KMS-11 (cell line): ENCODE measurements around the gene NEDD4L.

Source experiments
- H2AFZ ChIP-seq: fragments of 200-600 bp; sonication (generic); 2 replicates; pipeline ENCODE4 v1.6.1; 2016; ENCODE audit warnings: antibody characterized with exemption, mixed run types, low read depth
- H3K27ac ChIP-seq: fragments of 200-600 bp; sonication (generic); 2 replicates; pipeline ENCODE4 v1.6.1; 2016; ENCODE audit warnings: mild to moderate bottlenecking, mixed run types
- H3K27me3 ChIP-seq: fragments of 200-600 bp; sonication (generic); 2 replicates; pipeline ENCODE4 v1.6.1; 2017; ENCODE audit warnings: mild to moderate bottlenecking, low read depth, mixed run types, moderate library complexity; ENCODE audit not compliant: insufficient read depth
- H3K36me3 ChIP-seq: fragments of 200-600 bp; sonication (generic); 2 replicates; pipeline ENCODE4 v1.6.1; 2017; ENCODE audit warnings: mild to moderate bottlenecking, mixed run types; ENCODE audit not compliant: insufficient read depth
- H3K4me1 ChIP-seq: fragments of 200-600 bp; sonication (generic); 2 replicates; pipeline ENCODE4 v1.6.1; 2016; ENCODE audit warnings: mild to moderate bottlenecking, low read depth, mixed run types; ENCODE audit not compliant: poor library complexity, severe bottlenecking
- H3K4me2 ChIP-seq: fragments of 200-600 bp; sonication (generic); 2 replicates; pipeline ENCODE4 v1.7.0; 2016; ENCODE audit warnings: mild to moderate bottlenecking, mixed run types
- H3K4me3 ChIP-seq: fragments of 200-600 bp; sonication (generic); IDR thresholded peaks from 2 replicates; pipeline ENCODE4 v1.6.1; 2017; ENCODE audit warnings: low read depth, low read length, mixed read lengths; ENCODE audit not compliant: insufficient read depth
- H3K79me2 ChIP-seq: fragments of 200-600 bp; sonication (generic); 2 replicates; pipeline ENCODE4 v1.6.1; 2016; ENCODE audit warnings: low read depth, mixed run types; ENCODE audit not compliant: insufficient read depth
- H3K9ac ChIP-seq: fragments of 200-600 bp; sonication (generic); 2 replicates; pipeline ENCODE4 v1.6.1; 2016; ENCODE audit warnings: mild to moderate bottlenecking, mixed run types
- H4K20me1 ChIP-seq: fragments of 200-600 bp; sonication (generic); 2 replicates; pipeline ENCODE4 v1.6.1; 2016; ENCODE audit warnings: mild to moderate bottlenecking, mixed run types; ENCODE audit not compliant: insufficient read depth
- TF ChIP-seq, protein P1 (sequence below): fragments of 200-600 bp; sonication (generic); conservative IDR thresholded peaks from 2 replicates; pipeline ENCODE4 v1.6.1; 2017; ENCODE audit warnings: low read depth, mild to moderate bottlenecking, antibody characterized with exemption, low read length, moderate library complexity, mixed read lengths

The NEDD4L gene

DNA sequence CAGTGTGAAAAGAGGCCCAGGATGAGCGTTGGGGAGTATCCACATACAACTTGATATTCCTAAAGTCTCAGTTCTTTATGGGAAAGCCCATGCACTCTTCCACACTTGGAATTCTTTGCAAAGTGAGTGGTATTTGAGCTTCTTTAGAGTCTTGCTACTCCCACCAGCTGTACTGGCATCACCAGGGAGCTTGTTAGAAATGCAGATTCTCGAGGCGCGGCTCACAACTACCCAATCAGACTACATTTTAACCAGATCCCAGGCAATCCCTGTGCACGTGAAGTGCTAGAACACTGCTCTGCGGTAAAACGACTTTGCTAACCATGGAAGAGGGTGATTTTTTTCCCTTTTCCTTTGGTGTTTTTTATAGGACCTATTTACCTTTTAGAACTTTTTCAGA lies 184.7 kb downstream of the NEDD4L start:
- TF ChIP-seq, protein P1, sequence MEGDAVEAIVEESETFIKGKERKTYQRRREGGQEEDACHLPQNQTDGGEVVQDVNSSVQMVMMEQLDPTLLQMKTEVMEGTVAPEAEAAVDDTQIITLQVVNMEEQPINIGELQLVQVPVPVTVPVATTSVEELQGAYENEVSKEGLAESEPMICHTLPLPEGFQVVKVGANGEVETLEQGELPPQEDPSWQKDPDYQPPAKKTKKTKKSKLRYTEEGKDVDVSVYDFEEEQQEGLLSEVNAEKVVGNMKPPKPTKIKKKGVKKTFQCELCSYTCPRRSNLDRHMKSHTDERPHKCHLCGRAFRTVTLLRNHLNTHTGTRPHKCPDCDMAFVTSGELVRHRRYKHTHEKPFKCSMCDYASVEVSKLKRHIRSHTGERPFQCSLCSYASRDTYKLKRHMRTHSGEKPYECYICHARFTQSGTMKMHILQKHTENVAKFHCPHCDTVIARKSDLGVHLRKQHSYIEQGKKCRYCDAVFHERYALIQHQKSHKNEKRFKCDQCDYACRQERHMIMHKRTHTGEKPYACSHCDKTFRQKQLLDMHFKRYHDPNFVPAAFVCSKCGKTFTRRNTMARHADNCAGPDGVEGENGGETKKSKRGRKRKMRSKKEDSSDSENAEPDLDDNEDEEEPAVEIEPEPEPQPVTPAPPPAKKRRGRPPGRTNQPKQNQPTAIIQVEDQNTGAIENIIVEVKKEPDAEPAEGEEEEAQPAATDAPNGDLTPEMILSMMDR = no peak
- Histone ChIP-seq H3K4me1 (no peaks in the 10 kb centered on the region), H3K27ac (no peak overlapping the region), H4K20me1 (no peaks in the 10 kb centered on the region), H3K9ac (no peak overlapping the region), H3K4me3 (no peak overlapping the region), H3K36me3 (no peaks in the 10 kb centered on the region), H3K27me3 (no peaks in the 10 kb centered on the region), H3K4me2 (no peak overlapping the region), H3K79me2 (no peaks in the 10 kb centered on the region), H2AFZ (no peak overlapping the region)

DNA sequence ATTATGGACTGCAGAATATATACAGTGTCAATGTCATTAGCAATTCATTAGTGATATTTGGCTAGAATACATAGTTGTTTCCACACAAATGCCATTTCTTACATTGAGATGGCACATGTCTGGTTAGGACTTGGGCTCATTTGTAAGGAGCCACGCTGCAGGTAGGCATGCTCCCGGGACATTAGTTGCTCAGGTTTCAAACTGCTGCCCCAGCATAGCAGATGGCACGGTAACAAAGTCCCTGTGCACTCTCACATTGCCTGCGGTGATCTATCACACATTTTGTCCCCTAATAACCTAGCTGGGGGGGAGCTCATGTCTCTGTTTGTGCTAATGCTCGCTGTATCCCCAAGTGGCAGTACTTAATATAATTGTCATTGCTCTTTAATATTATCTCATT lies 185.1 kb downstream of the NEDD4L start:
- no peaks in the 10 kb centered on the region for H4K20me1 ChIP-seq
- no peaks in the 10 kb centered on the region for H3K79me2 ChIP-seq
- no peak overlapping the region for H3K27ac ChIP-seq
- H3K27me3 ChIP-seq = no peaks in the 10 kb centered on the region
- no peaks in the 10 kb centered on the region for H3K36me3 ChIP-seq
- no peaks in the 10 kb centered on the region for H3K4me1 ChIP-seq
- H2AFZ ChIP-seq = no peak overlapping the region
- no peak overlapping the region for H3K9ac ChIP-seq
- TF ChIP-seq, protein P1 = no peak
- no peak overlapping the region for H3K4me2 ChIP-seq
- H3K4me3 ChIP-seq = no peak overlapping the region

DNA sequence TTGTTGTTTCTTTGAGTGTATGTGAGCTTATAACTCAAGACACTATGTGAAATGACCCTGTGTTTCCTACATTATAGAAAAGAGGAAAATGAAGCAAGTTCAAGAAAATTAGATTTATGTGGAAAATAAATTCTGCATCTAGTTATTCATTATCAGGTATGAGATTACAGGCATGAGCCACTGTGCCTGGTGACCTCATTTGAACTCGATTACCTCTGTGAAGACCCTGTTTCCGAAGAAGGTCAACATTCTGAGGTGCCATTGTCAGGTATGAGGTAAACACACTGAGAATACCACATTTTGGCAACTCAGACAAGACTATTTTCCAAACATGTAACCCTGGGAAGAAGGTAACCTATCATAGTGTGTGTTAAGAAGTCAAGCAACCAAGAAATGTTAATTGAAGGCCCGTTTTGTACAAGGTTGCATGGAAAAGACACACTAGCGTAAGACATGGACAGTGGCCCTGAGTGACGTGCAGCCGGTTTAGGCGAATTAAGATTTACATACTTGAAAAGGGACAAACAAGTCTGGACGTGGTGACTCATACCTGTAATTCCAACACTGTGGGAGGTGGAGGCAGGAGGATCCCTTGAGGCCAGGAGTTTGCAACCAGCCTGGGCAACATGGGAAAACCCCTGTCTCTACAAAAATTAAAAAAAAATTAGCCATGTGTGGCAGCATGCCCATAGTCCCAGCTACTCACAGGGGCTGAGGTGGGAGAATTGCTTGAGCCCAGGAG lies 186.6 kb downstream of the NEDD4L start:
- Histone ChIP-seq H3K79me2 (no peaks in the 10 kb centered on the region), H3K4me2 (no peak overlapping the region), H3K4me3 (no peak overlapping the region), H3K4me1 (no peaks in the 10 kb centered on the region), H4K20me1 (no peaks in the 10 kb centered on the region), H3K36me3 (no peaks in the 10 kb centered on the region), H3K27ac (no peak overlapping the region), H3K27me3 (no peaks in the 10 kb centered on the region), H2AFZ (no peak overlapping the region), H3K9ac (no peak overlapping the region)
- TF ChIP-seq, protein P1 = no peak

DNA sequence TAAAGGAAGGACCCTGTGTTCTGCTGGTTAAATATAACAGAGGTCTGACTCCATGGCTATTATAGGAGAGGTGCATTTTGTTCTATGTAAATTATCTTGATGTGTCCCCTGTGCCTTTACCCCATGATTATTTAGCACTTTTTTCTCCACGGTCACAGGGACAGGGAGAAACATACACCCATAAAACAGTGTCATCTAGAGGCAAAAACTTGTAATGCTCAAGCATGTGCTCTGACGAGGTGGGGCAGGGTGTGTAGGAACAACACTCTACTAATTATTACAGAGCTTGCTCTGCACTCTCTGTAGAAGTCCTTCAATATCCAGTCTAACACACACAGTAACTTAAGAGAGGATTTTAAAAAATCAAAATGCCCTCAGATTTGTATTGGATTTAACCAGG lies 187.9 kb downstream of the NEDD4L start:
- H3K9ac ChIP-seq = no peak overlapping the region
- no peaks in the 10 kb centered on the region for H3K4me1 ChIP-seq
- H3K36me3 ChIP-seq = no peaks in the 10 kb centered on the region
- no peak overlapping the region for H2AFZ ChIP-seq
- no peaks in the 10 kb centered on the region for H3K27me3 ChIP-seq
- no peaks in the 10 kb centered on the region for H4K20me1 ChIP-seq
- H3K79me2 ChIP-seq = no peaks in the 10 kb centered on the region
- no peak overlapping the region for H3K4me3 ChIP-seq
- H3K27ac ChIP-seq = no peak overlapping the region
- no peak overlapping the region for H3K4me2 ChIP-seq
- TF ChIP-seq, protein P1 = no peak
